Fibroblast of skin of left biceps (primary cell): ENCODE measurements around the gene HPDL.

Source experiments
- DNase-seq, 2 experiments: peaks; one replicate each; pipeline ENCODE4 v3.0.0-alpha.2; 2013; ENCODE audit warnings: low read depth in 2 of 2

The HPDL gene

DNA sequence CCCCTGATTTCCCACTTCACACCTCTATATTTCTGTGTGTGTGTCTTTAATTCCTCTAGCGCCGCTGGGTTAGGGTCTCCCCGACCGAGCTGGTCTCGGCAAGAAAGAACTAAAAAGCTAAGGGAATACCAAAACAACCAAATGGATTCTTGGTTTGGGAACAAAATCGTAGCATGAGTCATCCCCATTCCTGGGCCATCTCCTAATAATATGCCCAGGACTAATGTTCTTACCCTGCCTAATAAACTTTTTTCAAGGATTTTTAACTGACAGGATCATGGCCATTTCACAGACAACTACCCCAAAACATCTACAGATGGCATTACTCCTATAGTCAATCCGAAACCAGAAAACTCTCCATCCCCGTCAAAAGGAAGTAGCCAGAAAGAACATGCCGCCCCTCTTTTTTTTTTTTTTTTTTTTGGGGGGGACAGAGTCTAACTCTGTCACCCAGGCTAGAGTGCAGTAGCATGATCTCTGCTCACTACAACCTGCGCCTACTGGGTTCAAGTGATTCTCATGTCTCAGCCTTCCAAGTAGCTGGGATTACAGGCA is 4.1 kb upstream of the HPDL start:
- no peak for DNase-seq

DNA sequence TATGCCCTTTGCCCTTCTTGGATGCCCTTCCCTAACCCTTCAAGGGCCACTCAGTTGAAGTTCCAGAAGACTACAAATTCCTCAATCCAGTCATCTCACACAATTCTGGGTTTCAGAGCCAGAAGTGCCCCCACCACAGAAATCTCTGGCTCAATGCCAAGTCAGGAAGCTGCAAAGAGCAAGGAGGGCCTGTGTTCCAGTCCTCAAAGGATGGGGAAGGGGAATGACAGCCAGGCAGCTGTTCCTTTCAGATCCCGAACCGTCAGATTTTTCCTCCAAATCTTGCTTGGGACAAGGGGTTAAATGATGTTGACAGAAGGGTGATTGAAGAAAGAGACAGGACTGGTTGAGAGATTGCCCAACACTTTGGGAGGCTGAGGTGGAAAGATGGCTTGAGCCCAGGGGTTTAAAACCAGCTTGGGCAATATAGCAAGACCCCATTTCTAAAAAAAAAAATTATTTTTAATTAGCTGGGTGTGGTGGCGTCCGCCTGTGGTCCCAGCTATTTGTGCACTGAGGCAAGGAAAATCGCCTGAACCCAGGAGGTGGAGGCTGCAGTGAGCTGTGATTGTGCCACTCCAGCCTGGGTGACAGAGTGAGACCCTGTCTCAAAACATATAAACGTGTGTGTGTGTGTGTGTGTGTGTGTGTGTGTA is 716 bp upstream of the HPDL start:
- DNase-seq = no peak

- no peak for DNase-seq
Measured at GRCh38 chr1:45327644-45328515, 1.2 kb downstream of the HPDL start.

GRCh38 chr1:45328680-45329079 is 2.0 kb downstream of the HPDL start:
- no peak for DNase-seq

DNA sequence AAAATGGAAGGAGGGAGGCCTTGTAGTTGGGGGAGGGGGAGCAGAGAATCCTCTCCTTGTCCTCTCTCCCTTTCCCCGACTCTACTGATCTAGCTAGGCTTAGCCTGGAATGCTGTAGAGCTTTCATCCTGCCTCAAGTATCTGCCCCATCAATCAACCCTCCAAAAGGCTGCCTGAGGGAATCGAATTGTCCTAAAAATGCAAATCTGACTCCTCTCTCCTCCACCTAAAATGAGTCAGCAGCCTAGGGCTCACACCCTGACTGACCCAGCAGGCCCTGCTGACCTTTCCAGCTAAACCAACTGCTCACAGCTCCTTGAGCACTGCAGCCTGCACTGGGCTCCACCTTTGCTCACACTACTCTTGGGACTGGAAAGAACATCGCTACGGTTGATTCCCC is 2.8 kb downstream of the HPDL start:
- DNase-seq = no peak

GRCh38 chr1:45331436-45332345 is 5.0 kb downstream of the HPDL start:
- no peak for DNase-seq

- no peak for DNase-seq
Measured at GRCh38 chr1:45332346-45332720, 5.6 kb downstream of the HPDL start.

- DNase-seq = no peak
Measured at GRCh38 chr1:45334308-45335245, 7.9 kb downstream of the HPDL start.

DNA sequence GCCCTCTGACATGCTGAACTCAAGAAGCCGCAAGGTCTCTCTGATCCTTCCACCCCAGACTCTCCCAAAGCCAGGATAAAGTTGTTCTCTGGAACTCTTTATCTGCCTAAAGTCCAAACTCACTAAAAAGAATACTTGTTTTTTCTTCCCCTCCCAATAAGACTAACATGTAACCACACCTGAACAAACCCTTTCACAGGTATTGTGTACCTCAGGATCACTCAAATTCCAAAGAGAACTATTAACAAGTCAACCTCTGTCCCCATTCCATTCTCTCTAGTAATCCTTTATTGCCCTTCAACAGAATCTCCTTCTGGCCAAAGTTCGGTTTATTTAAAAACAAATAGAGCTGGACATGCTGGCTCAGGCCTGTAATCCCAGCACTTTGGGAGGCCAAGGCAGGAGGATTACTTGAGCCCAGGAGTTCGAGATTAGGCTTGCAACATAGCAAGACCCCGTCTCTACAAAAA is 9.2 kb downstream of the HPDL start:
- no peak for DNase-seq

GRCh38 chr1:45337630-45338325 is 11.1 kb downstream of the HPDL start:
- DNase-seq = no peak

- DNase-seq = peak; percentile 65 to 73
Measured at GRCh38 chr1:45339789-45340558, 13.3 kb downstream of the HPDL start, which contains the start of the genes MUTYH and TOE1. MUTYH (minus strand) TSS chr1:45340440; CDS start chr1:45334505, 5,935 bp downstream. TOE1 (plus strand) TSS chr1:45340170; CDS start chr1:45340253, 83 bp downstream.

GRCh38 chr1:45340816-45341466 is 14.2 kb downstream of the HPDL start:
- no peak for DNase-seq

GRCh38 chr1:45344499-45344898 is 17.8 kb downstream of the HPDL start:
- DNase-seq = no peak

- no peak for DNase-seq
Measured at GRCh38 chr1:45345014-45345413, 18.3 kb downstream of the HPDL start.

- no peak for DNase-seq
Measured at GRCh38 chr1:45346473-45346872, 19.8 kb downstream of the HPDL start.

GRCh38 chr1:45348020-45348419 is 21.3 kb downstream of the HPDL start:
- DNase-seq = no peak

- DNase-seq = no peak
Measured at GRCh38 chr1:45348609-45348965, 21.9 kb downstream of the HPDL start.

GRCh38 chr1:45348966-45349677 is 22.4 kb downstream of the HPDL start:
- no peak for DNase-seq
